HepG2 (cell line): ENCODE measurements around the gene LIN28A. TPM values are rescaled to one million over a fixed set of nuclear protein-coding genes. Genes with fewer than 3 reads are reported as not detected.
A peak's percentile ranks its signal among the peaks of the same experiment; 100 is the strongest.

Experiments used
- BORCS8-MEF2B ChIP-seq: sonication (generic); formaldehyde crosslinking; IDR thresholded peaks from 2 replicates; pipeline ENCODE4 v1.8.0; 2022; ENCODE audit warnings: mild to moderate bottlenecking, missing genetic modification reagents
- CCDC6 ChIP-seq: sonication (generic); formaldehyde crosslinking; IDR thresholded peaks from 2 replicates; pipeline ENCODE4 v1.8.1; 2022; ENCODE audit warnings: mild to moderate bottlenecking, missing genetic modification reagents, moderate library complexity
- EHMT2 ChIP-seq: fragments of 200-600 bp; sonication (generic); IDR thresholded peaks from 2 replicates; pipeline ENCODE4 v1.7.0; 2017; ENCODE audit warnings: antibody characterized with exemption, low read depth, low read length, borderline replicate concordance
- HHEX ChIP-seq: IDR thresholded peaks from 2 replicates; pipeline ENCODE4 v1.6.1; 2016; ENCODE audit warnings: control low read depth
- HINFP ChIP-seq: sonication (generic); formaldehyde crosslinking; IDR thresholded peaks from 2 replicates; pipeline ENCODE4 v1.4.0; 2020; ENCODE audit warnings: low read depth, mild to moderate bottlenecking, missing genetic modification reagents
- MTA3 ChIP-seq: sonication (generic); formaldehyde crosslinking; IDR thresholded peaks from 2 replicates; pipeline ENCODE4 v1.4.0; 2020; ENCODE audit warnings: missing genetic modification reagents
- NONO ChIP-seq, 2 experiments: fragments of 450-650 bp in 1 of 2; sonication (generic) in 1 of 2; formaldehyde crosslinking in 1 of 2; IDR thresholded peaks in 1 of 2; conservative IDR thresholded peaks in 1 of 2; 2 replicates each; pipeline versions ENCODE4 v1.6.1 to v1.8.0; 2017 to 2022; ENCODE audit warnings: mild to moderate bottlenecking in 1 of 2, missing genetic modification reagents in 1 of 2, moderate library complexity in 1 of 2
- RFX1 ChIP-seq: fragments of 450-650 bp; IDR thresholded peaks from 2 replicates; pipeline ENCODE4 v1.6.1; 2017
- SATB2 ChIP-seq: sonication (generic); formaldehyde crosslinking; IDR thresholded peaks from 2 replicates; pipeline ENCODE4 v1.5.0; 2020; ENCODE audit warnings: missing genetic modification reagents
- SP5 ChIP-seq: IDR thresholded peaks from 2 replicates; pipeline ENCODE4 v1.6.1; 2016; ENCODE audit warnings: low read depth, borderline replicate concordance
- SRSF1 ChIP-seq: fragments of 200-400 bp; formaldehyde crosslinking; optimal IDR thresholded peaks from 2 replicates; pipeline ENCODE3; 2017; ENCODE audit warnings: mild to moderate bottlenecking, low read depth, low read length, moderate library complexity
- ZC3H4 ChIP-seq: sonication (generic); formaldehyde crosslinking; IDR thresholded peaks from 2 replicates; pipeline ENCODE4 v1.4.0; 2020; ENCODE audit warnings: missing genetic modification reagents, borderline replicate concordance
- ZFYVE20 ChIP-seq: sonication (generic); formaldehyde crosslinking; IDR thresholded peaks from 2 replicates; pipeline ENCODE4 v1.8.0; 2023; ENCODE audit warnings: low read depth, mild to moderate bottlenecking, moderate library complexity, missing genetic modification reagents, borderline replicate concordance
- ZHX1 ChIP-seq: sonication (generic); formaldehyde crosslinking; IDR thresholded peaks from 2 replicates; pipeline ENCODE4 v1.8.1; 2022; ENCODE audit warnings: low read depth, mild to moderate bottlenecking, missing genetic modification reagents
- ZMAT3 ChIP-seq: sonication (generic); formaldehyde crosslinking; conservative IDR thresholded peaks from 2 replicates; pipeline ENCODE4 v1.7.0; 2021; ENCODE audit warnings: missing genetic modification reagents
- ZNF251 ChIP-seq: sonication (generic); formaldehyde crosslinking; IDR thresholded peaks from 2 replicates; pipeline ENCODE4 v1.9.0; 2021; ENCODE audit warnings: mild to moderate bottlenecking, missing genetic modification reagents
- ZNF460 ChIP-seq: sonication (generic); formaldehyde crosslinking; IDR thresholded peaks from 2 replicates; pipeline ENCODE4 v1.5.1; 2020; ENCODE audit warnings: missing genetic modification reagents, mild to moderate bottlenecking, borderline replicate concordance
- ZNF746 ChIP-seq: sonication (generic); formaldehyde crosslinking; IDR thresholded peaks from 2 replicates; pipeline ENCODE4 v1.8.0; 2022; ENCODE audit warnings: mild to moderate bottlenecking, missing genetic modification reagents
- polyA plus RNA-seq, 8 experiments: library from polyadenylated mRNA; depleted of rRNA in 3 of 8; stranded (reverse) in 7 of 8; unstranded in 1 of 8; fragments of >200 nt; fragmentation: Illumina TruSeq in 4 of 8; extraction: Trizol in 4 of 8; gene quantifications; 2 replicates each; pipeline versions ENCODE4 v1.2.1 to v1.2.3, GENCODE V29; 2011 to 2016; ENCODE audit warnings: low read depth in 4 of 8, missing spikeins in 1 of 8, mixed read lengths in 1 of 8; ENCODE audit not compliant: insufficient read depth in 1 of 8
- total RNA-seq, 5 experiments: library from RNA; depleted of rRNA; stranded (reverse); fragments of >200 nt; fragmentation: Illumina TruSeq; extraction: Trizol; gene quantifications; 2 replicates each; pipeline ENCODE4 v1.2.3, GENCODE V29; 2016; ENCODE audit warnings: low read depth in 1 of 5
- TF ChIP-seq, protein P1 (sequence below): IDR thresholded peaks from 2 replicates; pipeline ENCODE4 v1.6.1; 2012; ENCODE audit warnings: low read length, improper control_type of control experiment

LIN28A gene
- total and polyA plus RNA-seq, 2 of the 13 experiments (the other 11 are each of a cell fraction or from before 2014, with no cell fraction given): not detected

DNA sequence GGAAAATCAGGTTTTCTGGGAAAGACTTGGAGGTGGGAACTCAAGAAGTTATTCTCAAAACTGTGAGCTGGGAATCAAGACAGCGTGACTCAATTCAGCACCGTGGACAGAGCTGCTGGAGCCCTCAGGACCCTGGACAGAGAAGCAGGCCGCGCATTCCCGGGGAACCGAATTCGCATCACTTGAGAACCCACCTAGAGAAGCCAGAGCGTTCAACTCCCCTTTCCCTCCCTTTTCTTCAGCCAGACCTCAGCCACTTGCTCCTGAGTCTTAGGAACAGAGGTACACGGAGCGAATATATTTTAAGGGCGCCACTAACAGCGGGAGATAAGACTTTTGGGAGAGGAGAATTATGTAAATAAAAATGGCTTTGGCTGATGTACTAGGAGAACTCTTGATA, 2.0 kb upstream of the LIN28A start (continued):
- TF ChIP-seq, protein P1, sequence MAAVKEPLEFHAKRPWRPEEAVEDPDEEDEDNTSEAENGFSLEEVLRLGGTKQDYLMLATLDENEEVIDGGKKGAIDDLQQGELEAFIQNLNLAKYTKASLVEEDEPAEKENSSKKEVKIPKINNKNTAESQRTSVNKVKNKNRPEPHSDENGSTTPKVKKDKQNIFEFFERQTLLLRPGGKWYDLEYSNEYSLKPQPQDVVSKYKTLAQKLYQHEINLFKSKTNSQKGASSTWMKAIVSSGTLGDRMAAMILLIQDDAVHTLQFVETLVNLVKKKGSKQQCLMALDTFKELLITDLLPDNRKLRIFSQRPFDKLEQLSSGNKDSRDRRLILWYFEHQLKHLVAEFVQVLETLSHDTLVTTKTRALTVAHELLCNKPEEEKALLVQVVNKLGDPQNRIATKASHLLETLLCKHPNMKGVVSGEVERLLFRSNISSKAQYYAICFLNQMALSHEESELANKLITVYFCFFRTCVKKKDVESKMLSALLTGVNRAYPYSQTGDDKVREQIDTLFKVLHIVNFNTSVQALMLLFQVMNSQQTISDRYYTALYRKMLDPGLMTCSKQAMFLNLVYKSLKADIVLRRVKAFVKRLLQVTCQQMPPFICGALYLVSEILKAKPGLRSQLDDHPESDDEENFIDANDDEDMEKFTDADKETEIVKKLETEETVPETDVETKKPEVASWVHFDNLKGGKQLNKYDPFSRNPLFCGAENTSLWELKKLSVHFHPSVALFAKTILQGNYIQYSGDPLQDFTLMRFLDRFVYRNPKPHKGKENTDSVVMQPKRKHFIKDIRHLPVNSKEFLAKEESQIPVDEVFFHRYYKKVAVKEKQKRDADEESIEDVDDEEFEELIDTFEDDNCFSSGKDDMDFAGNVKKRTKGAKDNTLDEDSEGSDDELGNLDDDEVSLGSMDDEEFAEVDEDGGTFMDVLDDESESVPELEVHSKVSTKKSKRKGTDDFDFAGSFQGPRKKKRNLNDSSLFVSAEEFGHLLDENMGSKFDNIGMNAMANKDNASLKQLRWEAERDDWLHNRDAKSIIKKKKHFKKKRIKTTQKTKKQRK: no peak
- TF ChIP-seq ZHX1 (CRISPR knock-in tag) (peak; percentile 99), SP5 (CRISPR knock-in tag) (peak; percentile 92), RFX1 (no peak), CCDC6 (CRISPR knock-in tag) (peak; percentile 100), ZC3H4 (CRISPR knock-in tag) (peak; percentile 99), ZNF460 (CRISPR knock-in tag) (peak; percentile 77), SATB2 (CRISPR knock-in tag) (peak; percentile 100), HHEX (peak; percentile 92), ZNF746 (CRISPR knock-in tag) (peak; percentile 99), SRSF1 (no peak), ZMAT3 (CRISPR knock-in tag) (peak; percentile 100), ZFYVE20 (peak; percentile 100), ZNF251 (CRISPR knock-in tag) (peak; percentile 100), MTA3 (peak; percentile 99), HINFP (CRISPR knock-in tag) (peak; percentile 98), BORCS8-MEF2B (peak; percentile 100), NONO (IDR thresholded peaks at IDR 0.05) (no peak), NONO (CRISPR knock-in tag; conservative IDR thresholded peaks at IDR 0.05) (no peak), EHMT2 (peak; percentile 100)
